Superior temporal gyrus (tissue), 1 donor: Measurements from ENCODE around the gene TMPRSS2.

Source experiments
- DNase-seq: peaks from one replicate; pipeline ENCODE4 v3.0.0-alpha.2; 2016; ENCODE audit errors: extremely low spot score

TMPRSS2 gene

DNA sequence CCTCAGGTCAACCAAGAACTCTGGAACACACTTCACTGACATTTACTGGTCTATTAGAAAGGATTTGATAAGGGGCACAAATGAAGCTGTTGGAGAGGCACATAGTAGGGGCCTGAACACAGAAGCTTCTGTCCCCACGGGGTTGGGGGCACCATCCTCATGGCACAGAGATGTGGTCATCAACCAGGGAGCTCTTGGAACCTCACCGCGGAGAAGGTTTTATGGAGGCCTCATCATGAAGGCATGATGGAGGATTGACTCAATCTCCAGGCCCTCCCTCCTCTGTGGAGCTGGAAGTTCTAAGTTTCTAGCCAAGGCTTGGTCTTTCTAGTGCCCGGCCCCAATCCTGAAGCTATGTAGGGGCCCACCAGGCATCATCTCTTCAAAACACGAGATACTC is 58.3 kb downstream of the TMPRSS2 start:
- DNase-seq: no peak

DNA sequence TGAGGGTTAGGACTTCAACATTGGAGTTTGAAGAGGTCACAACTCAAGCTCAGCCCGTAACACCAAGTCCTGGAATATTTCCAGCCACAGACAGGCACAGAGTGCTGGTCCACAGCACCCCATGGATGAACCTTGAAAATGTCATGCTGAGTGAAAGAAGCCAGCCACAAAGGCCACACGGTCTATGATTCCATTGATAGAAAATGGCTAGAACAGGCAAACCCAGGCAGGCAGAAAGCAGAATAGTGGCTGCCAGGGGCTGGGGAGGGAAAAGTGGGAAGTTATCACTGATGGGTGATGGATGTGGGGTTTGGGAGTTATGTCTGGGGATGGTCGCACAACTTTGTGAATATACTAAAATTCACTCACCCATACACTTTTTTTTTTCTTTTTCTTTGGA is 60.6 kb downstream of the TMPRSS2 start:
- DNase-seq: no peak

DNA sequence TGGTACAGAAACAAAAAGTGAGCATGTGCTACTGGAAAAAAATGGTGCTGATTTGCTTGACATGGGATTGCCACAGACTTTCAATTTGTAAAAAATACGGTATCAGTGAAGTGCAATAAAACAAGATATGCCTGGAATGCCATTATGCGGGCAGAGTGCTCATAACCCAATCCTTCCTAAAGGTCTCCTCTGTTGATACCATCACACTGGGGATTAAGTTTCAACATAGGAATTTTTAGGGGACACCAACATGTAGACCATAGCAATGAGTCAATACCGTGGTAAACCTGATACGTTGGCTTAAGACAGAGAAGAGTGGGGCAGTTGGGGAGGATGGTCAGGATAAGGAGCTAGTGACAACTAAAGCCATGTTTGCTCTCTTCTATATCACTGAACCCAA is 61.4 kb downstream of the TMPRSS2 start:
- no peak for DNase-seq

DNA sequence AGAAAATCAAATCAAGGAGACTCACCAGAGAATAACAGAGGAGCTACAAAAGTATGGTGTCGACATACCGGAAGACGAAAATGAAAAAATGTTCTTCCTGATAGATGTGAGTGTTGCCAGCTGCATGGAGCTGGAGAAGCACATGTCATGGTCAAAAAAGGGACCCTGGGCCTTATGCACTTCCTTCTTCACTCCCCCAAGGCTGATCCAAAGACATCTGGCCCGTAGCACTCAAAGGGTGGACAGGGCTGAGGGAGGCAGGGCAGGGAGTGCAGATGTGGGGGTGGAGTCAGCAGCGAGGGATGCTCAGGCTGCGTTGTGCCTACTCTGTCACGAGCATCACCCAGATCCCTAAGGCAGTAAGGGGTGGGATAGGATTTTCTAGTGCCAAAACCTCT is 62.5 kb downstream of the TMPRSS2 start:
- DNase-seq: no peak

DNA sequence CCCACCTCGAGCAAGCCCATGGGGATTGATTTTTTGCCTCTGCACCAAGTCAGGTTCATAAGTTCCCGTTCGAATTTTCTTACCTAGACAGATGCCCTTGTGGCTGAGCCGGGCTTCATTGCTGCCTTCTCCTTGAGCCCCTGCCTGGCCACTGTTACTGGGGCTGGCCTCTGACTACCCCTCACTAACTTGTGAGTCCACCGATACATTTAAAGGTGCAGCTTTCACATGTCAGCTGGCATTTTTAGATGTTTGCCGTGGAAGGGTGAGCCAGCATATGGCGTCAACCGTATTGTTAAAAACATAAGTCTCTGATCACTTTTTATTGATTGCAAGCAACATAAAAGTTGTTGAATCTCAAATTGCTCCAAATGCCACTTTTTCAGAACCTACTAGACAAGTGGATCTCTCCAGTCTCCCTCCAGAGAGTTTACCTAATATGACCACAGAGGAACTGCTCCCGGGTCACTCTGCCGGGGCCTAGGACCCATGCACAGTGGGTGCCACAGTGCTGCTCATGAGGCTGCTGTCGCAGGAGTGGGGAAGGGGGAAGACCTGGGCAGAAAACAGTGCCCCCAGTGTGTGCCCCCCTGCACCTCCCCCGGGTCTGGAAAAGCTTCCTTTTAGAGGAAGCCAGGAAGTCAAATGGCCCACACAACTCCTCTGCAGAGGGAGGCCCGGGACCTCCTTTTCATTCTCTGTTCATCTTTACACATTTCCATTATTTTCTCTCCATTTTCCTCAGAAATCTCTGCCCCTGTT is 63.1 kb downstream of the TMPRSS2 start:
- DNase-seq: no peak

DNA sequence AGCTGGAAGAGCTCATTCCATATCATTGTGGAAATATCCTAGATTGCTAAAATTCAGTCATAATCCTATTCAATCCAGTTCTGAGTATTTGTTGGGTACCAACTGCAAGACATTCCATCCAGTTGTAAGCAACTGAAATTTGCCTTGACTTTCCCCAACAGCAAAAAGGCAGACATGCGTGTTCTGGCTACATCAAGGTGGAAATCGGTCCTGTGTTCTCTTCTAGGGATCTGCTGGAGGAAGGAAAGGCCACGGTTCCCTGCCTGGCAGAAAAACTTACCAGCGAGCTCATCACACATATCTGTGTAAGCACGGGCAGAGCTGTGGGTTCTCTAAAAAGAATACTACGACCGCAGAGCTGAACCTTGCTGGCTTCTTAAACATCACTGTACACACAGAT is 64.4 kb downstream of the TMPRSS2 start:
- DNase-seq: no peak

GRCh38 chr21:41442481-41443186 is 65.3 kb downstream of the TMPRSS2 start:
- no peak for DNase-seq

- no peak for DNase-seq
These were observed 66.4 kb downstream of the TMPRSS2 start for GRCh38 chr21:41441546-41441945.

- DNase-seq: no peak
These were observed 68.7 kb downstream of the TMPRSS2 start for GRCh38 chr21:41439248-41439647.

- no peak for DNase-seq
These were observed 69.4 kb downstream of the TMPRSS2 start for GRCh38 chr21:41438425-41439113.

DNA sequence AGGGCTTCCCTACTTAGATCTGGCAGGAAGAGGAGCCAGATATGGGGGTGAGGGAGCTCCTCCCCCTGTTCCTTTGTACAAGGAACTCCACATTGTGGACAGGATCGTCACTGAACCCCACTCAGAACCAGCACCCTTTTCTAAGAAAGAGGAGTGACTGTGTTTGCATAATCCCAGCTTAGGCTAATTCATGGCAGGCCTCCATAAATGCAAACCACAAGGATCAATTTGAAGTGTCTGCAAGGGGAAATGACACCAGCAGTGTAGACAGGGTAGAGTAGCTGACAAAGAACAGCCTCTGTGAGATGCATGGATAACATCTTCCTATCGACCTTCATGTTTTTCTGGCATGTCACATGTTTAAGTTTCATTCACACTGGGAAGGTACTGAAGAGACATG is 70.2 kb downstream of the TMPRSS2 start:
- DNase-seq: no peak

- no peak for DNase-seq
These were observed 72.3 kb downstream of the TMPRSS2 start for GRCh38 chr21:41435706-41436105.

DNA sequence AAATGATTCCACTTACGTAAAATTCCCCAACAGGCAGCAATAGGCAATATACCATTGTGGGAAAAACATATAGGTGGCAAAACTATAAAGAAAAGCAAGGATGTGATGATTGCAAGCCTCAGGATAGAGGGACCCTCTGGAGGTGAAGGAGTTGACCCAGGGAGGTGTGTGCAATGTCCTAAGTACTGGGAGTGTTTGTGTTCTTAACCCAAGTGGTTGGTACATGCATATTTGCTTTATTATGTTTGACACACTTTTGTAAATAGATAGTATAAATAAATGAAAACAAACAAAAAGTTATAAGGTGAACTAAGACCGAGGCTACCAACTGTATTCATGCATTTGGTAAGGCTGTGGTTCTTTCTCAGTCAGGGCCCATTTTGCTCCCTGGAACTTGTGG is 74.4 kb downstream of the TMPRSS2 start:
- no peak for DNase-seq

DNA sequence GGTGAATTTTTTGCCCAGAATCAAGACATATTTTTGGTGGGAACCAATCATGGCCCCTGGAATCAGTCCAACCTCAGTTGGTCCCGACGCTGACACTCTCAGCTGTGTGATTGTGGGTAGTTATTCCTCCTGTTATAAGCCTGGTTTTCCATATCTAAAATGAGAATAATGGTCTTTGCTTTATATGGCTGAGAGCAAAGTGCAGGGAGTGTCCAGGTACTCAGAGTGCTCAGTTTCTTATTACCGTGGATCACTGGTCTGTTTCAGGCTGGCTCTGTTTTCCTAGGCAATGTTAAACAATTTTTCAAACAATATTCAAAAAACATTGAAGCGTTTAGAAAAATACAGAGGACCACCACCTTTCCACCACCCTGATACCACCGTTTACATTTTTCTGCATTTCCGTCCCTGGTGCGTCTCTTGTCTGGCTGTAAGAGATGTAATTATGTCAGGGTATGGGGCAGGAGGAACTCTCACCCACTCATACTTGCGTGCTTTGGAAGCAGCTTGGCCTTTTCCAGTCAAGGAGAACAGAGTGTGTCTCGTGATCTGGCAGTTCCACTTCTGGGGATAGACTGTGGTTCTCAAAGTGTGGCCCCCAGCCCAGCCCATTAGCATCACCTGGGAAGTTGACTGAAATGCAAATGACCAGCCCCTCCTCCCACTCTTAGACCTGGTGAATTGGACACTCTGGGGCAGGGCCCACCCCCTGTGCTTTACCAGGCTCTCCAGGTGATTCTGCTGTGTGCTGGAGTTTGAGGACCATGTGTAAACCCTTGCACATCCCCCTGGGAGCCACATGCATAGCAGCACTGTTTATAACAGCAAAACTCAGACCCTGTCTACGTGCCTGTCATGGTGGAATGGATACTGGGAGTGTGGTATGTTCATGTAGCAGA is 75.1 kb downstream of the TMPRSS2 start:
- no peak for DNase-seq

DNA sequence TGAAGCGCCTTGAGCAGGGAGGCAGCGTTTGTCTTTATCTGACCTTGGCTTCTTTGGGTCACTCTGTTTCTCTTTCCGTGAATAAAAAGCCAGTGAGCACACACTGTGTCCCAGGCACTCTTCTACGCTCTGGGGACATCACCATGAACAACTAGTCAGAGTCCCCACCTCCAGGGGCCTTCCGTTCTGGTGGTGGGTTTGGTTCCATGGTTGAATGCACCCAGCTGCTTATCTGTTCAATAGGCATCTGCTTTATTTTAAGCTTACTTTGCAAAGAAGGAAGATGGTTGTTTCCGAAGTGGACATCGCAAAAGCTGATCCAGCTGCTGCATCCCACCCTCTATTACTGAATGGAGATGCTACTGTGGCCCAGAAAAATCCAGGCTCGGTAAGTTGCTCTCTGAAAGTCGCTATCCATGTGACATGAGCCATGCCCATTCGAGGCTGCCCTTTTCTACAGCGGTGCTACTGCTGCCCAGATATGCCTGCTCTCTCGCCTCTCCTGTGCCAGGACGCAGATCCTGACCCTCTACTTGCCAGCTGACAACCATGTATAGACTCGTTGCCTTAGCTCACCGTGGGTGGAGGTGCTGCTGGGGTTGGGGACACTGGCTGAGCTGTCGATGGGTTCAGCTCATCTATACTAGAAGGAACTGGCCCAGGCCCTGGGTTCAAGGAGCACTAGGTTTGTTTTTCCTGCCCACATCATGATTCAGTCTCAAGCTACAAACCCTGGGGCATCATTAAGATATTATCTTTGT is 76.0 kb downstream of the TMPRSS2 start:
- DNase-seq: no peak

- DNase-seq: no peak
These were observed 78.0 kb downstream of the TMPRSS2 start for GRCh38 chr21:41429925-41430491.

- DNase-seq: no peak
These were observed 78.7 kb downstream of the TMPRSS2 start for GRCh38 chr21:41429305-41429704.

GRCh38 chr21:41428847-41429246 is 79.1 kb downstream of the TMPRSS2 start:
- no peak for DNase-seq

DNA sequence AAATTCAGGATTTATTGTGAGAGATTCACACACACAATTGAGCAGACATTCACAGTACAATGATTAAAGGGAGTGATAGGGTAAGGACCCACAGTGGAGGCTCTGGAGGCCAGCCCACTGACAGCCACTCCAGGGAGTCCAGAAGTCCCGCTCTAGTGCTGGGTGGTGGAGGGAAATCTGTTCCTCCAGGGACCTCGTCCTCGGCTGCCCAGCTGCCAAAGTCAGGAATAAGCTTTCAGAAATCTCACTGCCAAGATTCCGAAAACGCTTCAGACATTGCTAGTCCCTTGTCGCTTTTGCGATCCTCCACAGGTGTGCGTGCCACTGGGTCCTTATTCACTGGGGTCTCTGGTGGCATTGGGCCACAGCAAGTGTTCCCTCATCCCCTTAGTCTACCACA is 79.6 kb downstream of the TMPRSS2 start:
- no peak for DNase-seq

- no peak for DNase-seq
These were observed 80.4 kb downstream of the TMPRSS2 start for GRCh38 chr21:41427556-41427955.
